GM21528 (cell line): ENCODE data around the gene BNIP1.

Experiments
- ATAC-seq: cut with Tn5 transposase; IDR thresholded peaks from one replicate; pipeline ENCODE4 v1.9.1; 2021; ENCODE audit warnings: mild to moderate bottlenecking, moderate library complexity; ENCODE audit not compliant: unreplicated experiment, low FRiP score

Gene BNIP1

DNA sequence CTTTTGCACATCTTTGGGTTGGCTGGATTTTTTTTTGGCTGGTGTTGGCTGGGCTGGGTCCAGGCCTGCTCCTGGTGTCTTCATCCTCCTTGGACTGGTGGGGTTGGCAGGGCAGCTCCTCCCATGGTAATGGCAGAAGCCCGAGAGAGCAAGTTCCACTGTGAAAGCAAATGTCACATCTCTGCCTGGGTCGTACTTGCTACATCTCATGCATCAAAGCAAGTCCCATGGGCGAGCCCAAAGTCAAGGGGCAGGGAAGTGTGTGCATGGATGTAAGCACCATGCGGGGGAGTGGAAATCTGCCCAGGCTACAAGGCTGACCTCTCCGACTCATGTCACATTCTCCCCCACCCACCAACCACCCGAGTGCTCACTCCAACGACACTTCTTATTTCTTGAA lies 64.0 kb downstream of the BNIP1 start:
- ATAC-seq: no peak

DNA sequence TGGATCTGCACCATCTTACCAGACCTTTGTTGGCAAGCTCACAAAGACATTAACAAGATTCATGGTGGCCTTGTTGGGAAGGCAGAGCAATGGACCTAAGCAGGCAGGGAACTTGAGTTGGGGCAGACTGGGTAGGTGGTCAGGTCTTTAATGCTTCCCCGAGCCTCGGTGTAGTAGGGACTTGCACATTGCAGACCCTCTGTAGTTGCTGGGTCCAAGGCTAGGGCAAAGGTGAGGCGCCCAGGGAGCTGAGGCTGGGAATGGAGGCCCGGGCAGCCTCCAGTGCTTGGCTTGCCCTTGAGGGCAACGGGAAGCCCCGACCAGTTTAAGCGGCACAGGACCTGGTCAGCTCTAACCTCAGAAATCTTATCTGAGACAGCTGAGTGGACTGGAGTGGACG lies 66.5 kb downstream of the BNIP1 start:
- no peak for ATAC-seq

DNA sequence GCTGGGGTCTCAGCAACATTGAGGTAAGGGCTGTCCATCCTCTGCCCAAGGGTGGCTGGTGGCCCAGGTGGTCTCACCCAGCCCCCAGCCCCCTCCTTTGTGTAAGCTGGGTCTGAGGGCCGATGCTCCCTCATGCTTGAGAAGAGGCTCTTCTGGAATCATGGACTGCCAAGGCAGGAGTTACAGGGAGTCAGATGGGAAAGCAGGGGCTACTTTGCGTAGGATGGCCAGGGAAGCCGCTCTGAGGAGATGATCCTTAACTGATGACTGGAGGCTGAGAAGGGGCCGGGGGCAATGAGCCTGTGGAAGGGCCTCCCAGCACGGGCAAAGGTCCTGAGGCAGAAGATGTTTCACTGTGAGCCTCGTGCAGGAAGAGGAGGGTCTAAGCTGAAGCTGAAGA lies 67.0 kb downstream of the BNIP1 start:
- ATAC-seq: no peak

DNA sequence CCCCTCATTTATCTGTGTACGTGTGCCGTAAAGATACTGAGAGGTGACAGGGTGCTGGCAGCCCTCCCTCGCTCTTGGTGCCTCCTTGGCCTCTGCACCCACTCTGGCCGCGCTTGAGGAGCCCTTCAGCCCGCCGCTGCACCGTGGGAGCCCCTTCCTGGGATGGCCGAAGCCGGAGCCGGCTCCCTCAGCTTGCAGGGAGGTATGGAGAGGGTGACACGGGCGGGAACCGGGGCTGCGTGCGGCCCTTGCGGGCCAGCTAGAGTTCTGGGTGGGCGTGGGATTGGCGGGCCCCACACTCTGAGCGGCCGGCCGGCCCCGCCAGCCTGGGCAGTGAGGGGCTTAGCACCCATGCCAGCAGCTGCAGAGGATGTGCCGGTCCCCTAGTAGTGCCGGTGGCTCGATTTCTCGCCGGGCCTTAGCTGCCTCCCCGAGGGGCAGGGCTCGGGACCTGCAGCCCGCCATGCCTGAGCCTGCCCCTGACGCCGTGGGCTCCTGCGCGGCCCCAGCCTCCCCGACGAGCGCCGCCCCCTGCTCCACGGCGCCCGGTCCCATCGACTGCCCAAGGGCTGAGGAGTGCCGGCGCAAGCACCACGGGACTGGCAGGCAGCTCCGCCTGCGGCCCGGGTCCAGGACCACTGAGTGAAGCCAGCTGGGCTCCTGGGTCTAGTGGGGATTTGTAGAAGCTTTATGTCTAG lies 69.1 kb downstream of the BNIP1 start:
- no peak for ATAC-seq
